Aortic smooth muscle cell (primary cell): Measurements from ENCODE around the gene PHRF1. TPM values are rescaled to one million over a fixed set of nuclear protein-coding genes. Genes with fewer than 3 reads are reported as not detected.

Experiments
- total RNA-seq: library from RNA; depleted of rRNA; stranded (reverse); fragments of >200 nt; gene quantifications from 2 replicates; pipeline ENCODE4 v1.2.3, GENCODE V29; 2014

The PHRF1 gene
- total RNA-seq, result 21.7 and 27.9 TPM in 2 replicates

DNA sequence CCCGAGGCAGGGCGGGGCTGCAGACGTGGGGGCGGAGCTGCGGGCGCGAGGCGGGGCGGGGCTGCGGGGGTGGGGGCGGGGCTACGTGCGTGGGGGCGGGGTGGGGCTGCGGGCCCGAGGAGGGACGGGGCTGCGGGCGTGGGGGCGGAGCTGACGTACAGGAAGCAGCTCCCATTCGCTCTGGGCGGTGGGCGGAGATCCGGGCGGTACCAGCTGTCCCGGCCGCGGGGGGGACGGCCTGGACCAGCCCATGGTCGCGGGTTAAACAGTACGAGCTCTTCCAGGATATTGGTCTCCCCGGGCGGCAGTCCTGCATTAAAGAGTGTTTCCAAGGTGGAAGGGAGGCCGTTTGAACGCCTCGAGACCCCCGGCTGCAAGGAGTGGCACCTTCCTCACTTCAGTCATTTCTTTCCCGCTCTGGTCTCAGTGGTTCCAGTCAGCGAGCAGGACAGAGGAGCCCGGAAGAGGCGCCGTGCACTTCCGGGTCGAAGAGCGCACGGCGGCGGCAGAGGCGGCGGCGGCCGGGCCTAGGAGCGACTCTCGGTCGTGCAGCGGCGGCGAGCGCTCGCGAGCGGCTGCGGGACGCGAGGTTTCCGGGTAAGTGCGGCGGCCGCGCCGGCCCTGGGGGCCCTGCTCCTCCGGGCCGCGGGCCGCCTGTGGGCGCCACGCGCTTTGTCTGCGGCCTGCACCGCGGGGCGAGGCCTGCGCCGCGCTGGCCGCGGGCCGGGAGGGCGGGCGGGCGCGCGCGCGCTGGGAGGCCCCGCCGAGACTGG lies at the start of gene PHRF1:
Gene PHRF1, plus strand, starts transcription at position 475 of the 773 bp plus-strand sequence. CDS start 5,043 bp downstream, outside the sequence.

DNA sequence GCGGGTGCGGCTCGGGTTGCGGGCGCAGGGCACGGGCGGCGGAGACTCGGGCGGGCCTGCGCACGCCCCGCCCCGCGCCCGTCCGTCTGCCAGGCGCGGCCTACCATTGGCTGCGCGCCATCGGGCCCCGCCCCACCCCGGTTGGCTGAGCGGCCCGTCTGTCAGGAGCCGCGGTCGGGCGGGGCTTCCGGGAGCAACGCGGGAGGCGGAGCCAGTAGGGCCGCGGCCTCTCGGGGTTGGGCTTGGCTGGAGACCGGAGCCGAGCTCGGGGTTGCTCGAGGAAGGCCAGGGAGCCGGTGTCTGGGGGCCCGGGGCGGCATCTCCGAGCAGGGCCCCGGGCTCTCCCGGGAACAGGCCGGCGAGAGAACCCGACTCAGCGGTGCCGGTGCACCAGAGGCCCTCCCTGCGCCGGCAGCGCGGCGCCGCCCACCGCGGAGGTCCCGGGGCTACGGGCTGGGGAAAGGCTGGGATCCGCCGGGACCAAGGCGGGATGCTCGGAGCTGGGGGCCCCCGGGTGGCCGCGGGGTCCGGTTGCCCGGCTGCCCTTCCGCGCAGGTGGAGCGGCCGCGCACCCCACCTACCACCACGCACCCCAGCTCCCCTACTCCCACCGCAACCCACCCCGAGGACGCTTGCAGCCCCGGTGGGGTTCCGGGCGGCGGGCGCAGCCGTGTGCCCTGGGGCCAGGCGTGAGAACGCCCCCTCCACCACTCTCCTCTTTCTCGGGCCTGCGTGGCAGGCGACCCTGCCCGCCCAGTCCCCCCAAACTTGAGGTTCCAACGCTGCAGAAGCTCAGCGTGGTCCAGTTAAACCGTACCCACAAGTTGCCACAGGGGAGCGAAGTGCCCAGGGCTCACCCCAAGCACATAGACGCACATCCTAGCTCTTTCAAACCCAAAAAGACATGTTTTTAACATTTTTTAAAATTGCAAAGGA lies 40.5 kb upstream of the PHRF1 start, which contains the start of gene HRAS:
Gene HRAS, minus strand, starts transcription at position 58 of the 936 bp plus-strand sequence.

GRCh38 chr11:536841-537621 lies 39.2 kb upstream of the PHRF1 start, which contains the start of gene LRRC56:
LRRC56 (plus strand) TSS chr11:537527; CDS start chr11:540685, 3,158 bp downstream.

DNA sequence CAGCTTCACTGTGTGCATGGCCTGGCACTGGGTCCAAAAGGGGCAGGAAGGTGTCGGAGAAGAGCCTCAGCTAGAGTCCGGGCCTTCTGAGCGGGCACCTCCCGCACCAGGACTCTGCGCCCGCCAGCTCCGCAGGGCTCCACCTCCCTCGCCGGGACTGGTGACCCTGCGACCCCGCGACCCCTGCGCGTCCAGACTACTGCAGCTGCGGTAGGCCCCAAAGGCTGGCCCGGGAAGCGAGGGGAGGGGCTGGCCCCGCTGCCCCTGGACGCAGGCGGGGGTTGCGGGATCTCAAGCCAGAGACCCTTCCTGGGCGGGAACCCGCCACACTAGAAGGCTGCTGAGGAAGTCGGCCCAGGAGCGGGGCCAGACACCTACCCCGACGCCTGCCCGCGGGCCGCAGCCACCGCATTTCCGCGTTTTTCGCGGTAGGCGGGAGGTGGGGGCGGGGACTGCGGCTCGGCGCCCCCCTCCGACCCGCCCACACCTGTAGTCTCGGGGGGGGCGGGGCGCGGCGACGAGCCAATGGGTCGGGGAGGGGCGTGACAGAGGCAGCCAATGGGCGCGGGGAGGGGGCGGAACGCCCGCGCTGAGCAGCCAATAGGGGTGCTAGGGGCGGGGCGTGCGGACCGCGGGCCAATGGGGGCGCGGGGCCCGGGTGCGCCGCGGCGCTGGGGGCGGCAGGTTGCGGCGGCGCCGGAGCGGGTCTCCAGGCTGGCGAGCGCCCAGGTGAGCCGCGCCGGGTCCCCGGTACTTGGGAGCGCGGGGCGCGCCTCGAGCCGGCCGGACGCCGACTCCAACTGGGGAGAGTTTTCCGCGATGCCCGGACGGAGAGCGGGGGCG lies 15.7 kb upstream of the PHRF1 start, which contains the start of the genes LMNTD2 and RASSF7:
Gene LMNTD2, minus strand, starts transcription at position 434 of the 843 bp plus-strand sequence. Its CDS starts 22 bp downstream, at position 412.
Gene RASSF7, plus strand, starts transcription at position 666 of the 843 bp plus-strand sequence. CDS start 799 bp downstream, outside the sequence.

GRCh38 chr11:615504-616319 lies 39.4 kb downstream of the PHRF1 start, which contains the start of gene IRF7:
IRF7 (minus strand) TSS chr11:615950; CDS start chr11:615364, 586 bp downstream.

DNA sequence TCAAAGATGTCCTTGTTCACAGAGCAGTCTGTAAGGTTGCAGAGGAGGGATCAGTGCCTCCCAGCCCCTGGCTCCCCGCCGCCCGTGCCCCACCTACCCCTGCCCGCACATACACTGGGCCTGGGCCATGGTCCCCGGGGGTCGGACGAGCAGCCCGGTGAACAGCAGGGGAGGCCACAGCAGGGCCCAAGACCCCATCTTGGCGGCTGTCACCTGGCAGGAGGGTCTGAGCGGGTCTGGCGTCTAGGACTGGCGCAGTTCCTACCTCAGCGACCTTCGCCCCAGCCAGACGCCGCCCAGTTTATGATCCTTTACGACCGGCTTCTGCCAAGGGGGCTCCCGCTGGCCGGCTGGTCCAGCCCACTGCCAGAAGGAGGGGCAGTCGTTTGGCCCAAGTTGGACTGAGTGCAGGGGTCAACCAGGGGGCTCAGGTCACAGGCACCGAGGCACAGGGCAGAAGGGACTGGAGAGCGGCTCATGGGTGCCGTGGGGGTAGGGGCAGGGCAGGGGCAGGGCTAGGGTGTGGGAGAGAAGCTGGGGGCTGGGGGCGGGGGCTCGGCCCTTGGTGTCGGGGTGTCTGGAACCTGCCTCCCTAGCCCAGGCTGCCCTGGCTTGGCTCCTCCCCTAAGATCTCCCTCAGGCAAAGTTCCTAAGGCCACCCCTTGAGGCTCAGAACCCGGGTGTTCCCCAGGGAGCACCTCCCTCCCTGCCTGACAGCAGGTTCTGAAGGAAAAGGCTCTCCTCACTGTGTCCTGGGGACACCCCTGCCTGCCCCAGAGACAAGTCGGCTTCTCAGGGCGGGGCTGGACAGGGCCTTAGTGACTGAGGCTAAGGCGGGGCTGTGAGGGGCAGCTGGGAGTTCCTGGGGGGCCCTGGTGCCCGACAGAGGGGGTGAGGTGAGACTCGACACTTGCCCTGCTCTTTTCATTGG lies 48.7 kb downstream of the PHRF1 start, which contains the start of gene CDHR5:
Gene CDHR5, minus strand, starts transcription at position 251 of the 931 bp plus-strand sequence. Its CDS starts 53 bp downstream, at position 198.

DNA sequence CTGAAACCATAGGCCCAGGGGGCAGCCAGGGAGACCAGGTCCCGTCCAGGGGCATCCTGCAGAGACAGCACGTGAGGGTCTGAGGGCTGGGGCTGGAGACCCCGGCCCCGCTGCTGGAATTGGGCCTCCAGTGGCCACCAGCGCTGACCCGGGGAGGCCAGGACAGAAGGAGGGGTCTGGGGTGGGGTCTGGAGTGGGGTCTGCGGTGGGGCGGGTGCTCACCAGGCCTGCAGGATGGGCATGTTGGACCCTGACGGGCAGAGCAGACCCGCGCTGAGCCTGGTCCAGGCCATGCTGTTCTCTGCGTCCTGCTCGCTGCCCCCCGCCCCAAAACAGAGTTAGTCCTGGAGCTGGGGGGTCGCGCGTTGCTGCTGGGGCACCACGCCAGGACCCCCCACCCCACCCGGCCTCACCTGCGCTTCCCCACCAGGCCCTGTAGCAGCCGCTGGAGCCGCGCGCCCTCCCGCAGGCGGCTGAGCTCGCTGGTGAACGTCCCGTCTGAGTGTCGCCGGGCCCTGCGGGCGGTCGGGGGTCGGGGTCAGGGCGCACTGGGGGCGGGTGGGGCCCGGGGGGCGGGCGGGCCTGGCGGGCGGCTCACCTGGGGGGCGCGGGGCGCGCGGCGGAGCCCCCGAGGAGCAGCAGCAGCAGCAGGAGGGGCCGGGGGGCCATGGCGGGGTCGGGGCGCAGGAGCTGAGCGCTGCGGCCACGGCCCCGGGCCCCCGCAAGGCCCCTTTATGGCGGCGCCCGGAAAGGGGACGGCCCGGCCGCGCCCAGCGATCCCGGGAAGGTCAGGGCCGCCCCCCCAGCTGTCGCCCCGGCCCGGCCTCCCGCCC lies 50.4 kb downstream of the PHRF1 start, which contains the start of gene SCT:
Gene SCT, minus strand, starts transcription at position 707 of the 833 bp plus-strand sequence. Its CDS starts 38 bp downstream, at position 669.

GRCh38 chr11:636511-637332 lies 60.5 kb downstream of the PHRF1 start, which contains the start of gene DRD4:
DRD4 (plus strand) TSS chr11:637269; CDS start chr11:637305, 36 bp downstream.

Other genes starting within 250 kb of the PHRF1 start
- under 0.01 and 0.06 TPM in 2 replicates for gene B4GALNT4, start 207.0 kb upstream of the PHRF1 start, total RNA-seq
- gene PKP3, start 182.3 kb upstream of the PHRF1 start, total RNA-seq, result 0.81 and 1.3 TPM in 2 replicates
- gene SIGIRR, start 161.5 kb upstream of the PHRF1 start, total RNA-seq, result 17.8 and 19.3 TPM in 2 replicates
- not detected in 2 replicates for gene ANO9, start 134.5 kb upstream of the PHRF1 start, total RNA-seq
- 25.6 and 32.0 TPM in 2 replicates for gene PTDSS2, start 126.2 kb upstream of the PHRF1 start, total RNA-seq
- gene RNH1, start 69.2 kb upstream of the PHRF1 start, total RNA-seq, result 420 and 478 TPM in 2 replicates
- 77.6 and 105 TPM in 2 replicates for gene HRAS, start 40.9 kb upstream of the PHRF1 start, total RNA-seq
- gene LRRC56, start 38.9 kb upstream of the PHRF1 start, total RNA-seq, result 0.25 and 0.53 TPM in 2 replicates
- gene LMNTD2, start 15.7 kb upstream of the PHRF1 start, total RNA-seq, result 0.13 and 0.19 TPM in 2 replicates
- 1.2 and 1.7 TPM in 2 replicates for gene RASSF7, start 15.5 kb upstream of the PHRF1 start, total RNA-seq
- gene IRF7, start 39.5 kb downstream of the PHRF1 start, total RNA-seq, result 8.6 and 9.8 TPM in 2 replicates
- not detected in 2 replicates for gene CDHR5, start 48.5 kb downstream of the PHRF1 start, total RNA-seq
- gene SCT, start 50.7 kb downstream of the PHRF1 start, total RNA-seq, result not detected in 2 replicates
- gene DRD4, start 60.8 kb downstream of the PHRF1 start, total RNA-seq, result 0.06 TPM in 1 of 2 replicates, not detected in the other
- 31.4 and 31.7 TPM in 2 replicates for gene DEAF1, start 118.8 kb downstream of the PHRF1 start, total RNA-seq
- gene TMEM80, start 119.3 kb downstream of the PHRF1 start, total RNA-seq, result 6.8 and 7.9 TPM in 2 replicates
- 29.9 and 31.0 TPM in 2 replicates for gene EPS8L2, start 129.8 kb downstream of the PHRF1 start, total RNA-seq
- 163 and 213 TPM in 2 replicates for gene TALDO1, start 171.0 kb downstream of the PHRF1 start, total RNA-seq
- 21.5 and 22.3 TPM in 2 replicates for gene GATD1, start 201.0 kb downstream of the PHRF1 start, total RNA-seq
- gene CEND1, start 213.6 kb downstream of the PHRF1 start, total RNA-seq, result 0.66 and 0.75 TPM in 2 replicates
- 7.1 and 10.7 TPM in 2 replicates for gene SLC25A22, start 221.8 kb downstream of the PHRF1 start, total RNA-seq
- 3.3 and 4.4 TPM in 2 replicates for gene PIDD1, start 228.8 kb downstream of the PHRF1 start, total RNA-seq
- gene RPLP2, start 233.5 kb downstream of the PHRF1 start, total RNA-seq, result 310 and 345 TPM in 2 replicates
- 35.0 and 35.6 TPM in 2 replicates for gene PNPLA2, start 242.4 kb downstream of the PHRF1 start, total RNA-seq